Inflammatory macrophage treated with lipopolysaccharide for 1 hour (primary cell): ENCODE measurements around the gene CTNNA3.
"Not testable (repeated sequence)": the region's sequence is repeated elsewhere in the genome, so short reads cannot be mapped to it uniquely, and the experiment has no call there.

ENCODE experiments used
- DNase-seq, 2 donors: peaks; one replicate each; pipeline ENCODE4 v3.0.0-alpha.2; 2020 to 2022

Gene CTNNA3

DNA sequence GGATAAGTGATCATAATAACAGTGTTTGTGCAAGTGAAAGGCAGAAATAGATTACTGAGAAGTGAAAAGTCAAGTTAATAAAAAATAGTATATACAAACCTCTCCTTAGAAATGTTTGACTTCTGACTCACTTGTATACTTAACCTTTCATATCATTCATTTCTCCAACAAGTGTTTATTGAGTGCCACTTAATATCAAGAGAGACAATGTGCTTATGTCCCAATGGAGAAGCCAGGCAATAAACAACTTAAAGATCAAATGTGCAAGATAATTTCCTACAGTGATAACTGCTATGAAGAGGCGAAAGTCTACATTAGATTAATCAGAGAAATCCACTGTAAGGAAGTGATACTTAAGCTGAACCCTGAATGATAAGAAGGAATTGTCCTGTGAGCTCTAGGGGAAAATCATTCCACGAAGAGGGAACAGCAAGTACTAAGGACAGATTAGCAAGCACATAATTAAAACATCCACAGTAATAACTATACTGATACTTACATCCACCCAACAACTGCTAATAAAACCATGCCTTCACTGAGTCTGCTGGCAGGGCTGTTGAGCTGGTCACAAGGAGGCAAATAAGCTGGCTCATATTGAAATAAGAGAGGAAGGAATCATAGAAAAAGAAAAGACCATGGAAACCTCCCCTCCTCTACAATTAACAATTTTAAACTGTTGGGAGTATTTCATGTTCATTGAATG is 203.5 kb downstream of the CTNNA3 start:
- DNase-seq = no peak

- DNase-seq = no peak
Observed at GRCh38 chr10:67487906-67488619, 207.9 kb downstream of the CTNNA3 start.

DNA sequence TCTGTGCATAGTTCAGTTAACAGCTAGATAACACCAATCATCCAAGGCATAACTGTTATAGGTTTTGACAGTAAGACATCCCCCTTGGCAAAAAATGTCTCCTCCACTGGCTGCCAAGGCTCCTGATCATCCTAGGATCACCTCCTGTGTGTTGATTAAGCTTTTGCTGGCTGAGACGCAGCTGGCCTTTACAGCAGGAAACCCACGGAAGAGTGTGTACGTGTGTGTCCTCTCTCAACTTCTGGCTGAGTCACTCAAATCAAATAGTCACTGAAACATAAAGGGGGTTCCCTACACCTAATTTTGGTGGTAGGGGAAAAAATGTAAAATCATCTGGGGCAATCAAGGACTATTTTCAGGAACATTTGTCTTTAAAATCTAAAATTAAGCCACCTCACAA is 208.8 kb downstream of the CTNNA3 start:
- DNase-seq = no peak

- DNase-seq = no peak
Observed at GRCh38 chr10:67477868-67478267, 218.1 kb downstream of the CTNNA3 start.

DNA sequence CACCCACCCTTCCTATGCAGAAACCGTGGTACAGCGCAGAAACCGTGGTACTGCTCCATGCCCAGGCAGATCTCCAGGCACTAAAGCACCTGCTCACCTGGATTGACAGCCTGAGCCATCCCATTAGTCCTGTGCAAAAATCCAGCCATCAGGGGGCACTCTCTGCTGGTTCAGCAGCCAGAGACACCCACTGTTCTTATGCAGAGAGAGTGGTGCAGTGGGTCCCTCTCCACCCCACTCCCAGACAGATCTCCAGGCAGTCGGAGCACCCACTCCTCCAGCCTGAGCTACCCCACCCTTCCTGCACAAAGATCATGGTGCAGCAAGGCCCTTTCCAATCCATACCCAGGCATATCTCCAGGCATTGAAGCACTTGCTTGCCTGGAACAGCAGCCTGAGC is 219.8 kb downstream of the CTNNA3 start:
- no peak for DNase-seq

GRCh38 chr10:67473850-67474633 is 222.0 kb downstream of the CTNNA3 start:
- DNase-seq = no peak

- no peak for DNase-seq
Observed at GRCh38 chr10:67471022-67471421, 225.0 kb downstream of the CTNNA3 start.

DNA sequence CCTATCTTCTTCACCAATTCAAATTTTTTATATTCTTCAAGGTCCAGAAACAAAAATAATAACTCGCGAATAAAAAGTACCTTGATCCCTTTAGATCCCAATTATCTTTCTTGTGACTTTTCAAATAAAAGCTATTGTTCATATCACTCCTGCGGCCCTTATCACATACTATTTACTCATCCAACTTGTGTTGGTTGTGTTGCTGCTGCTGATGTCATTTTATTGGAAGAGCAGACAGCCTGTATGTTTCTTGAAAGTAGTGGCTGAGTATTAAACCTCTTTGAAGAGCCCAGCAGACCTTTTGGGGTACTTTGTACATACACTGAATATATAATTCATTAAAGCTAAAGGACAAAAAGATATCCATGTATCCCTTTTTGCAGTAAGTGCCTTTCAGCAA is 231.7 kb downstream of the CTNNA3 start:
- no peak for DNase-seq

- no peak for DNase-seq
Observed at GRCh38 chr10:67452892-67453291, 243.1 kb downstream of the CTNNA3 start.

GRCh38 chr10:67438605-67439304 is 257.2 kb downstream of the CTNNA3 start:
- no peak for DNase-seq

DNA sequence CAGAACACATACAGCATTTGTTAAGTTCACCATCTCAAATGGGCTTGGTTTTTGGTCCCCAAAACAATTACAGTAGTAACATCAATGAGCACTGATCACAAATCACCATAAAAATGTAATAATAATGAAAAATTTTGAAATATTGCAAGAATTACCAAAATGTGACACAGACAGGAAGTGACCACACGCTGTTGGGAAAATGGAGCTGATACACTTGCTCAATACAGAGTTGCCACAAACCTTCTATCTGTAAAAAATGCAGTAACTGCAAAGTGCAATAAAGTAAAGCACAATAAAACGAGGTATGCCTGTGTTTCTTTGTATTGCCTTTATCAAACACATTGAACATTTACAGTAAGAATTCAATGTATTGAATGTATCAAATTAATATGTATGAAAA is 262.7 kb downstream of the CTNNA3 start:
- DNase-seq = peak; percentile 0 to 1

DNA sequence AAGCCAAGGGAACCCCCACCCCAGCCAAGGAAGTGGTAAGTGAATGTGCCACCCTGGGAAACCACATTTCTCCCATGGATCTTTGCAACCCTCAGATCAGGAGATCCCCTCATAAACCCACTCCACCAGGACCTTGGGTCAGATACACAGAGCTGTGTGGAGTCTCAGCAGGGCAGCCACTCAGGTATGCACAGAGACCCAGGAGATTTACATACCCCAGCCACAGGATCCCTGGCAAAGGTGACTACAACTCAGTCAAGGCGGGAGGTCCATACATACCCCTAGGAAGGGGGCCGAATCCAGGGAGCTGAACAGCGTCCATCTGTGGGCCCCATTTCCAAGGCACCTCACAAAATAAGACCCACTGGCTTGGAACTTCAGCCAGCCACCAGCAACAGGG is 293.4 kb downstream of the CTNNA3 start:
- no peak for DNase-seq

GRCh38 chr10:67401711-67402110 is 294.3 kb downstream of the CTNNA3 start:
- DNase-seq = no peak

GRCh38 chr10:67386841-67387533 is 309.0 kb downstream of the CTNNA3 start:
- DNase-seq = not testable (repeated sequence)

GRCh38 chr10:67386260-67386659 is 309.7 kb downstream of the CTNNA3 start:
- no peak for DNase-seq

DNA sequence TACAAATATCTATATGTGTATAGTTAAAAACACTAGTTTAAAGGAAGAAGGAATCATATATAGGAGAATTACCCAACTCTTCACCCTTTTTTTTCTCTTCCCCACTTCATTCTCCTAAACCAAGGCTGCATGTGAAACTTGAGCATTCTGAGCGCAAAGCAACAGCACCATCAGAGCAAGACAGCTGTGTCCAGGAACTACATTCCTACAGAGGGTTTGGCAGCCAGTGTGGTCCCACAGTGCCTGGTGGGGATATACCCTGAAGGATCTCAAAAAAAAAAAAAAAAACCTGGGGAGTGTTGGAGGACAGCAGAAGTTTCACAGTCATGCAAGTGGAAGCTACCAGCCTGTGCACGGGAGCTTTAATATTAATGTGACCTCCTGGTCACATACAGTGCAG is 310.4 kb downstream of the CTNNA3 start:
- no peak for DNase-seq

DNA sequence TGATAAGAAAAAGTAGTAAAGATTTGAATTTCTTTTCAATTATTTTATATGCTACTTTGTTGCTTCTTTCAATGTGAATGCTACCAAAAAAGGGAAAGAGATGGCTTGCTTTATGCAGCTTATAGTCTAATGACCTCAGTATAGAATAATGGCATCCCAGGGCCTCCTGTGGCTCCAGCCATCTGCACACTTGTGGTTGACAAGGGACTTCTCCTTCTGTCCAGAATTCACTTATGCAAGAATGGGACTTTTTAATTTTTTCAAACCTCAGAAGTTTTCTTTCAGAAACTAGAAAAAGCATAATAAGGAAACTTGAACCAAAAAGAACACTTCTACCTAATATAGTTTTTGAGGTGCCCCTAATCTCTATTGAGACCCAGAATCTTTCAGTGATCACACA is 310.9 kb downstream of the CTNNA3 start:
- no peak for DNase-seq

DNA sequence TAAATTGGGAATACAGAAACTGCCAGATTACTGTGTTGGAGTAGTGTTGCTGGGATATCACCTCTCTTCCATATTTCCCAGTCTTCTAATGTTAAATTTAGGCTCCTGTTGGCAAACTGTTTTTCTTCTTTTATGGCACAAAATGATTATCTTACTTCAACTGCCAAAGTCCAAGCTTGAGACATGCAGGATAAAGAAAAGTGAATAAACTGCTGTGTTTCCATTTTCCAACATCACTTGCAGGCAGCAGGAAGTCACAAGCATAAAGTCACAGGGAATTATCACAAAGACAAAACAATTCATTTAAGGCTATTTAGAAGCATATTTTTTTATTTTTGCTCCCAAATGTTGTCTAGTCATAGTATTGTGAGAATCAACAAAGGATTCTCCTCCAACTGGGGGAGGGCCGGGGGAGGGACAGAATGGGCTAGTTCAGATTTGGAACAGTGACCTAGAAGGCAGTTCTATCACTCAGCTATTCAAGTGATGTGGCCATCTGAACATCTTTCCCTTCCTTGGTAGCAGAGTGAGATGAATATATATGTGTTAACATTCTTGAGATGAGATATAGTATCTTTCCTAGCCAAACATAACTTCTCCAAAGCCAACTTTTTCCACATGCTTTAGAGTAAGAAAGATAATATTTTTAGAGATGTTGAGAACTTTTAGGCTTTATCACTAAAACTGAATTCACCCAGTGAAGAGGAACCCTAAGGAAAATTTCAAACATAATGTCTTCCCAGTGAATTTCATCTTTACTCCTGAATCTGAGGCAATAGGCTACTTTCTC is 364.7 kb downstream of the CTNNA3 start:
- no peak for DNase-seq

DNA sequence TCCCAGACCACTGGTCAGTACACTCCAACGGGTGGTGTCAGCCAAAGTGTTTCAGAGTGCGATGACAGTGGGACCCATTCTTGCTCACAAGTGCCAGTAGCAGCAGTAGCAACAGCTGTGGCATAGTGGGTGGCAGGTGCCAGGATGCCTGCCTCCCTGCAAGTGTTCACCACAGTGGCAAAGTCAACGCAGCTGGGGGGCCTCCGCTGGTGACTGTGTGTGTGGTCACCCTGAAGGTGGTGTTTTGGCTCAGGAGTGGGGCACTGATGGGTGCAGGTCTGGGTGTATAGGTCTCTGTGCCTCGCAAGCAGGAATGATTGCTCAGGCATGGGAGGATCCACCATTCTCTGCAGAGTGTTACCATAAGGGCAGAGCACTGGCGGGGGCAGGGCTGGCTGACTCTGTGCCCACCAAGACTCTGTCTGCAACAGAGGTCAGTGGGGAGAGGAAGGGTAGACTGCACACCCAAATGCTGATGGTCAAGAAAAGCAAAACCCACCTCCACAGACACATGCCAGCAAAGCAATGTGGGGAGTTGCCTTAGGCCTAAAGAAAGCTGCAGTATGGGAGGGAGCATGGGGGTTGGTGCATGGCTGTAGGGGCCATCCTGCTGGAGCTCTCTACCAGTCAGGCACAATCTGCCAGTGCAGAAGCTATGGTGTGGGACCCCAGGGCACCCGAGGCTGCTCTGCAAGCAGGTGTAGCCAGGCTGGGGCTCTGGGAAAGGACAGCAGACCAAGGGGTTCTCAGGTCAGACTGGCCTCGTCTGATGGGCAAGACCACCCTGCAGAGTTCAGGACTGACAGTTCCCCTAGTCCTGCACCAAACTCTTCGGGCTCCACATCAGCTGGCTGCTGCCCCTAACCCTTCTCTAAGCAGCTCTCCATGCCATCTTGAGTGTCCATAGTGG is 368.1 kb downstream of the CTNNA3 start:
- no peak for DNase-seq

DNA sequence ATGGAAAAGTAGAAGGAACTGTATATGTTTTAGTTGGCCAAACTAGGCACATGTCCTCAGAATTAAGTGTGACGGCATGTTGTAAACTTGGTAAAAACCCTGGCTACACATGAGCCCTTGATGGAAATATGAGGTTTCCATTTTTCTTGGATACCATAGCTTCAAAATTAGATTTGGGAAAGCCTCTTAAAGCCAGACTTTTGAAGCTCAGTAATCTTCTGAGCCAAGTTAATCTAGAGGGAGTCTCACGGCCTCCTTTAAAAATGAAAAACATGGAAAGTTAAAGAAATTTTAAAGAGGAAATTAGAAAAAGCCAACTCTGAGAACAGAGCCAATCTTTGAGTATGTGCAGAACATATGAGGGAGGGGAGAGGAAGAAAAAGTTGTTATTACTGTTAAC is 376.0 kb downstream of the CTNNA3 start:
- no peak for DNase-seq

GRCh38 chr10:67308912-67309311 is 387.1 kb downstream of the CTNNA3 start:
- no peak for DNase-seq
